Left lung (tissue), 10 donors: ENCODE results near the gene CGAS. TPM values are rescaled to one million over a fixed set of nuclear protein-coding genes. Genes with fewer than 3 reads are reported as not detected.
"Not testable (repeated sequence)": the region's sequence is repeated elsewhere in the genome, so short reads cannot be mapped to it uniquely, and the experiment has no call there.

Experiments used
- ATAC-seq: fragments of 200-7000 bp; cut with Tn5 transposase; one replicate; pipeline ENCODE4 v1.9.1; 2020; ENCODE audit warnings: moderate library complexity
- DNase-seq, 4 donors: peaks; one replicate each; pipeline ENCODE4 v3.0.0-alpha.2; 2013 to 2020
- H3K27ac ChIP-seq, 2 donors: fragments of 200-600 bp; sonication (generic) in 1 of 2; one replicate each; pipeline versions ENCODE4 v1.5.0 to v1.8.0; 2020 to 2021
- H3K27me3 ChIP-seq, 2 donors: fragments of 200-600 bp; sonication (generic) in 1 of 2; one replicate each; pipeline versions ENCODE4 v1.5.0 to v1.8.0; 2020 to 2021
- H3K36me3 ChIP-seq, 2 donors: fragments of 200-600 bp; sonication (generic) in 1 of 2; one replicate each; pipeline versions ENCODE4 v1.5.0 to v1.8.0; 2020 to 2021
- H3K4me1 ChIP-seq, 2 donors: fragments of 200-600 bp; one replicate each; pipeline ENCODE4 v1.8.0; 2021
- H3K4me3 ChIP-seq, 2 donors: fragments of 200-600 bp; sonication (generic) in 1 of 2; one replicate each; pipeline versions ENCODE4 v1.5.0 to v1.8.0; 2020 to 2021; ENCODE audit warnings: mild to moderate bottlenecking in 1 of 2
- H3K9me3 ChIP-seq, 2 donors: fragments of 200-600 bp; sonication (generic) in 1 of 2; one replicate each; pipeline versions ENCODE4 v1.5.0 to v1.8.0; 2020 to 2021
- CTCF ChIP-seq, 2 donors: fragments of 200-600 bp; sonication (generic) in 1 of 2; IDR thresholded peaks; one replicate each; pipeline versions ENCODE4 v1.5.0 to v1.8.0; 2021; ENCODE audit warnings: antibody characterized with exemption in 2 of 2
- intact Hi-C, 2 donors: fragments of 100-400 bp; cut with DNase I; formaldehyde crosslinking; loops; one replicate each; pipeline versions ENCODE4 v1.11.2 to v1.14.2; 2022
- polyA plus RNA-seq, 6 donors: library from polyadenylated mRNA; unstranded; fragments of 120-200 nt; gene quantifications; one replicate each; pipeline ENCODE4 v1.2.1, GENCODE V29; 2013; ENCODE audit not compliant: insufficient read length in 6 of 6
- total RNA-seq, 2 donors: library from RNA; stranded (reverse); fragmentation: NEBNext Ultra II Directional; extraction: Animal tissue kit (Norgen Biotek cat#: 25700); gene quantifications; one replicate each; pipeline ENCODE4 v1.2.1, GENCODE V29; 2021
- donor health status: DM: no; HTN: yes; CAD: no.
- donor health status: DM: no; HTN: no; CAD: no.

CGAS gene
- total and polyA plus RNA-seq, 8 donors = 6.0 to 11.8 (median 6.9) TPM

DNA sequence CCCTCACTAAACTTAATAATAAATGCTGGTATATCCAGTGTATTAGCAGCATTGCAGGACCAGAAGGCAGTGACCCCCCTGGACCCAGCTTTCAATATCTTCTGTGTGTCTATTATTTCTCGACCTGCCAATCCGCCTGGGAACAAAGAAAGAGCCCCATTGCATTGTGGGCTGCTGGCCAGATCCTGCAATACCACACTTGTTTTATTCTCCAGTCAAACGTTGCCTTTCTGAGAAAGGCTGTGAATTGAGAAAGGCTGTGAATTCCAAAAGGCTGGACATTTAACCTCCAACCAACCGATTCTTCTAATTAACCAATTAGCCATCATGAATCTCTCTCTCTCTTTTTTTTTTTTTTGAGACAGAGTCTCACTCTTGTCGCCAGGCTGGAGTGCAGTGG is 8.0 kb upstream of the CGAS start:
- Histone ChIP-seq H3K36me3 (no peaks in the 10 kb centered on the region), H3K4me3 (no peak overlapping the region), H3K9me3 (no peaks in the 10 kb centered on the region), H3K4me1 (peaks cover 7 to 55% of the 10 kb centered on the region in 2 donors), H3K27me3 (no peaks in the 10 kb centered on the region), H3K27ac (no peak overlapping the region)
- no peak for DNase-seq
- intact Hi-C loops = no loop called here
- no peak for ATAC-seq
- TF ChIP-seq CTCF (IDR thresholded peaks at IDR 0.05) = no peak

DNA sequence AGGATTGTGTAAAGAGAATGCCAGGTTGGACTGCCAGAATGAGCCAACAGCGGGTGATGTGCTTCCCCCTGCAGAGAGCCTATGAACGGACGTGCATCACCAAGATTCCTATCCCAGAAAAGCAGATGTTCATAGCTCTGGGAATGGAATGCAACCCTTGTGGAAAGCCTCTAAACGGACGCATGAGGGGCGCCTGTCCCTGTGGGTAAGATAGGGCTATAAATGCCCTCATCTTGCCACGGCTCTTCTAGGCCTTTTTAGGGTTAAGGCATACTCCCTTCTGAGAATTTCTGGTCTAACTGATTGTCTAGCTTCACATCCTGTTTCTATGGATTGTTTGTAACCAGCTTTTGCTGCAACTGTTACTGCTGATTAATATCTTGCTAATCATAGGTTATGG is 7.4 kb upstream of the CGAS start:
- peaks cover 7 to 61% of the 10 kb centered on the region in 2 donors for H3K4me1 ChIP-seq
- DNase-seq, H3K9me3 ChIP-seq, H3K27me3 ChIP-seq, H3K4me3 ChIP-seq, H3K27ac ChIP-seq, ATAC-seq, H3K36me3 ChIP-seq, intact Hi-C loops: not testable (repeated sequence)

- peaks cover 5 to 60% of the 10 kb centered on the region in 2 donors for H3K4me1 ChIP-seq
- no peak for TF ChIP-seq CTCF (IDR thresholded peaks at IDR 0.05)
- H3K9me3 ChIP-seq = no peaks in the 10 kb centered on the region
- ATAC-seq (no peak), DNase-seq (no peak)
- intact Hi-C loops = no loop called here
- H3K27ac ChIP-seq = peak overlapping the region in 1 of 2 donors; percentile 75
- H3K36me3 ChIP-seq = no peaks in the 10 kb centered on the region
- no peaks in the 10 kb centered on the region for H3K27me3 ChIP-seq
- no peak overlapping the region for H3K4me3 ChIP-seq
These were observed 4.0 kb upstream of the CGAS start for GRCh38 chr6:73455865-73456629.

- no peak for TF ChIP-seq CTCF (IDR thresholded peaks at IDR 0.05)
- peak overlapping the region; percentile 70 to 90 for H3K4me3 ChIP-seq
- no peaks in the 10 kb centered on the region for H3K9me3 ChIP-seq
- H3K27ac ChIP-seq = peak overlapping the region; percentile 87 to 94
- DNase-seq = peak; percentile 38 to 89 (median 61)
- H3K4me1 ChIP-seq = peaks cover 5 to 78% of the 10 kb centered on the region in 2 donors
- peak; percentile 78 for ATAC-seq
- peaks cover 0 to 15% of the 10 kb centered on the region in 2 donors for H3K36me3 ChIP-seq
- no peaks in the 10 kb centered on the region for H3K27me3 ChIP-seq
- intact Hi-C loops = no loop called here
These were observed 632 bp downstream of the CGAS start for GRCh38 chr6:73451223-73452106.

DNA sequence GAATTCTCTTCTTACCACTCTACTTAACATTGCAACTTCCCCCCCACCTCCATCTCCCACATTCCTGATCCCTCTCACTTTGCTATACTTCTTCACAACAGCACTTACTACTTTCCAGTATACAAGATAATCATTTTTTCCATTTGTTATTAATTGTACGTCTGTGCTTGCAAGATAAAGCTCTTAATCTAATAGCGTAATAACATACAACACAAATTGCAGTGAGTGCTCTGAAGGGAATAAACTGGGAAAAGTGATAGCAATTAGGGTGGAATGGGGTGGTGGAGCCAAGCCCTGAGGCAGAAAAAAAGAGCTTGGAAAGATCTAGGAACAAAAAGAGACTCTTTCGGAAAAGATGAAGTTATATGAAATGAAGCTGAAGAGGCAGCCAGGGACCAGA is 8.5 kb downstream of the CGAS start:
- Histone ChIP-seq H3K9me3 (no peaks in the 10 kb centered on the region), H3K27ac (no peak overlapping the region), H3K27me3 (no peaks in the 10 kb centered on the region), H3K4me3 (no peak overlapping the region), H3K36me3 (peaks cover 0 to 88% of the 10 kb centered on the region in 2 donors), H3K4me1 (peaks cover 0 to 37% of the 10 kb centered on the region in 2 donors)
- intact Hi-C loops = no loop called here
- DNase-seq (no peak), ATAC-seq (no peak)
- no peak for TF ChIP-seq CTCF (IDR thresholded peaks at IDR 0.05)
